AG09309 (cell line): ENCODE results near the gene GLRX.
A peak's percentile ranks its signal among the peaks of the same experiment; 100 is the strongest.

Experiments used
- DNase-seq: peaks from one replicate; pipeline ENCODE4 v3.0.0-alpha.2; 2010; ENCODE audit warnings: low read depth
- H3K4me3 ChIP-seq: 2 replicates; pipeline ENCODE4 v1.5.1; 2011; ENCODE audit warnings: mild to moderate bottlenecking, low read depth, low read length, moderate library complexity; ENCODE audit not compliant: control insufficient read depth
- CTCF ChIP-seq: IDR thresholded peaks from 2 replicates; pipeline ENCODE4 v1.5.1; 2011; ENCODE audit warnings: mild to moderate bottlenecking, low read depth, low read length, inconsistent platforms; ENCODE audit not compliant: insufficient read depth, control insufficient read depth; ENCODE audit errors: missing control alignments

The GLRX gene

GRCh38 chr5:95827892-95828246 is 5.3 kb upstream of the GLRX start:
- no peak for DNase-seq
- no peak for TF ChIP-seq CTCF

GRCh38 chr5:95826949-95827891 is 4.7 kb upstream of the GLRX start:
- no peak for TF ChIP-seq CTCF

More at GRCh38 chr5:95827892-95828246, 5.3 kb upstream of the GLRX start:
- H3K4me3 ChIP-seq, result no peak overlapping the region

GRCh38 chr5:95825495-95825894 is 3.0 kb upstream of the GLRX start:
- no peak for TF ChIP-seq CTCF
- DNase-seq, result no peak
- no peak overlapping the region for H3K4me3 ChIP-seq

More at GRCh38 chr5:95826949-95827891, 4.7 kb upstream of the GLRX start:
- DNase-seq, result no peak
- H3K4me3 ChIP-seq, result no peak overlapping the region

- no peak overlapping the region for H3K4me3 ChIP-seq
- no peak for TF ChIP-seq CTCF
- no peak for DNase-seq
Measured at GRCh38 chr5:95824747-95825146, 2.2 kb upstream of the GLRX start.

GRCh38 chr5:95823738-95824609 is 1.4 kb upstream of the GLRX start:
- TF ChIP-seq CTCF, result peak; percentile 18
- DNase-seq, result peak; percentile 91
- peak overlapping the region; percentile 34 for H3K4me3 ChIP-seq

GRCh38 chr5:95823218-95823737 is 752 bp upstream of the GLRX start:
- DNase-seq, result no peak
- peak overlapping the region; percentile 34 for H3K4me3 ChIP-seq
- TF ChIP-seq CTCF, result no peak
